Mesenchymal stem cell (in vitro differentiated cells and primary cell): ENCODE results near the gene KCTD19.
"Not testable (repeated sequence)": the region's sequence is repeated elsewhere in the genome, so short reads cannot be mapped to it uniquely, and the experiment has no call there.

Experiments used
- DNase-seq: peaks from one replicate; pipeline ENCODE4 v3.0.0-alpha.2; 2013
- H2AFZ ChIP-seq: one replicate; pipeline ENCODE4 v1.6.1; 2013; ENCODE audit warnings: low read depth, mild to moderate bottlenecking, control low read depth, inconsistent platforms, low read length, moderate library complexity
- H2AK5ac ChIP-seq: 2 replicates; pipeline ENCODE4 v1.6.1; 2013; ENCODE audit warnings: low read length, moderate library complexity, mild to moderate bottlenecking, inconsistent platforms; ENCODE audit not compliant: severe bottlenecking
- H2BK120ac ChIP-seq: one replicate; pipeline ENCODE4 v1.6.1; 2013; ENCODE audit warnings: low read depth, mild to moderate bottlenecking, inconsistent platforms, low read length, moderate library complexity
- H2BK12ac ChIP-seq, 2 experiments: one replicate each; pipeline ENCODE4 v1.6.1; 2013; ENCODE audit warnings: inconsistent platforms in 2 of 2, low read length in 2 of 2, mild to moderate bottlenecking in 2 of 2, moderate library complexity in 2 of 2, control low read depth in 1 of 2
- H2BK15ac ChIP-seq: one replicate; pipeline ENCODE4 v1.6.1; 2013; ENCODE audit warnings: mild to moderate bottlenecking, low read depth, inconsistent platforms; ENCODE audit not compliant: poor library complexity, severe bottlenecking
- H2BK5ac ChIP-seq: 2 replicates; pipeline ENCODE4 v1.6.1; 2013; ENCODE audit warnings: low read depth, mild to moderate bottlenecking, low read length, control low read depth, inconsistent platforms; ENCODE audit not compliant: poor library complexity, severe bottlenecking
- H3K14ac ChIP-seq, 2 experiments: one replicate each; pipeline ENCODE4 v1.6.1; 2013; ENCODE audit warnings: inconsistent platforms in 2 of 2, low read length in 2 of 2, control low read depth in 1 of 2, mild to moderate bottlenecking in 1 of 2, moderate library complexity in 1 of 2
- H3K18ac ChIP-seq, 2 experiments: one replicate each; pipeline ENCODE4 v1.6.1; 2013; ENCODE audit warnings: inconsistent platforms in 2 of 2, low read length in 2 of 2, control low read depth in 1 of 2, low read depth in 1 of 2, mild to moderate bottlenecking in 1 of 2
- H3K23ac ChIP-seq, 2 experiments: one replicate each; pipeline ENCODE4 v1.6.1; 2013; ENCODE audit warnings: inconsistent platforms in 2 of 2, low read length in 2 of 2, mild to moderate bottlenecking in 2 of 2, moderate library complexity in 2 of 2, control low read depth in 1 of 2
- H3K27ac ChIP-seq: 2 replicates; pipeline ENCODE4 v1.5.1; 2013; ENCODE audit warnings: mild to moderate bottlenecking, moderate library complexity, low read length, control low read depth, inconsistent platforms; ENCODE audit not compliant: poor library complexity, severe bottlenecking
- H3K27me3 ChIP-seq, 2 experiments: 2 replicates each; pipeline versions ENCODE4 v1.6.1 to v1.7.0; 2013; ENCODE audit warnings: low read length in 2 of 2, mild to moderate bottlenecking in 2 of 2, moderate library complexity in 2 of 2, control low read depth in 1 of 2, inconsistent platforms in 1 of 2; ENCODE audit not compliant: control insufficient read depth in 1 of 2, insufficient read depth in 1 of 2
- H3K36me3 ChIP-seq, 2 experiments: 2 replicates each; pipeline versions ENCODE4 v1.6.1 to v1.7.0; 2013; ENCODE audit warnings: low read length in 2 of 2, control low read depth in 1 of 2, inconsistent platforms in 1 of 2, low read depth in 1 of 2, mild to moderate bottlenecking in 1 of 2; ENCODE audit not compliant: insufficient read depth in 2 of 2, control insufficient read depth in 1 of 2
- H3K4ac ChIP-seq, 2 experiments: one replicate each; pipeline ENCODE4 v1.6.1; 2013; ENCODE audit warnings: inconsistent platforms in 2 of 2, low read length in 2 of 2, mild to moderate bottlenecking in 2 of 2, moderate library complexity in 2 of 2, control low read depth in 1 of 2, low read depth in 1 of 2
- H3K4me1 ChIP-seq: 2 replicates; pipeline ENCODE4 v1.6.1; 2013; ENCODE audit warnings: low read depth, low read length, control low read depth; ENCODE audit not compliant: control insufficient read depth, insufficient read depth
- H3K4me2 ChIP-seq: 2 replicates; pipeline ENCODE4 v1.6.1; 2013; ENCODE audit warnings: low read length, mild to moderate bottlenecking, inconsistent platforms; ENCODE audit not compliant: poor library complexity, severe bottlenecking
- H3K4me3 ChIP-seq, 2 experiments: 2 replicates each; pipeline versions ENCODE4 v1.5.1 to v1.7.0; 2013; ENCODE audit warnings: low read length in 2 of 2, mild to moderate bottlenecking in 2 of 2, control low read depth in 1 of 2, low read depth in 1 of 2; ENCODE audit not compliant: insufficient read depth in 1 of 2
- H3K79me1 ChIP-seq: replicated peaks from 2 replicates; pipeline ENCODE4 v1.6.1; 2013; ENCODE audit warnings: mild to moderate bottlenecking, control low read depth, low read length, inconsistent platforms; ENCODE audit not compliant: poor library complexity, severe bottlenecking
- H3K9ac ChIP-seq: 2 replicates; pipeline ENCODE4 v1.7.0; 2013; ENCODE audit warnings: mild to moderate bottlenecking, low read length, moderate library complexity
- H3K9me3 ChIP-seq: 2 replicates; pipeline ENCODE4 v1.7.0; 2013; ENCODE audit warnings: mild to moderate bottlenecking, low read length; ENCODE audit not compliant: control insufficient read depth
- H4K8ac ChIP-seq: one replicate; pipeline ENCODE4 v1.6.1; 2013; ENCODE audit warnings: inconsistent platforms, mild to moderate bottlenecking, low read length, moderate library complexity
- H4K91ac ChIP-seq: one replicate; pipeline ENCODE4 v1.6.1; 2013; ENCODE audit warnings: mild to moderate bottlenecking, low read length, inconsistent platforms
- WGBS: methylation state at CpG from one replicate; pipeline ENCODE4 v1.1.7; 2013; ENCODE audit warnings: mixed read lengths; 5-methylcytosine and 5-hydroxymethylcytosine counted together

KCTD19 gene

DNA sequence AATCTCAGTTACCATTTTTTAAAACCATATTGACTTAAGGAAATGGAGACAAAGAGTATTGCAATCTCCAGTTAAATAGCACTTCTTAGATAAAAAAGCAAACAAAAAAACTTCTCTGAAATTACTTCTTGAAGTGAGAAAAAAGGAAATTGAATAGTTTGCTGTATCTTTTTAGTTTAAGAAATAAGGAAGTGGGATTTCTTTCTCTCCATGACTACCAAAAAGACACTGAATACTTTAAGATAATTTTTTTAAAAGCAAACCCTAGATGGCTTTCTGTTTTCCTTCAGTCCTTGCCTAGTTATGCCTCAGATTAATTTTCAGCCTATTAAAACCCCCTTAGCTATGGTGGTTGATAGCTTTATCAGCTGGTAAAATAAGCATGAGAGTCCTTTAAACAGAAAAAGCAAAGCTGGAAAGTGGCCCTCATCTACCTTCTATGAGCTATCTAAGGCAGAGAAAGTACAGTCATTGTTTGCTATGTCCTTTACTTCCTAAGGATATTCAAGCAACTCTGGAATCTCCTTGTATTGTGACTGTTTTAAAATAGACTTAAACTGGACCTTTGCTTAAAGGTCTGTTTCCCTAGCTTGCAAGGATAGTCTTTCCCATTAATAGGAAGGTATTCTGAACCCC, 38.2 kb upstream of the KCTD19 start:
- H3K9me3 ChIP-seq, result no peaks in the 10 kb centered on the region
- no peak overlapping the region for H4K8ac ChIP-seq
- H3K4me2 ChIP-seq, result no peak overlapping the region
- H3K23ac ChIP-seq, result no peak overlapping the region
- H2AK5ac ChIP-seq, result no peak overlapping the region
- peaks cover 33 to 57% of the 10 kb centered on the region in 2 experiments for H3K27me3 ChIP-seq
- H2BK120ac ChIP-seq, result no peak overlapping the region
- H3K14ac ChIP-seq, result no peak overlapping the region
- no peak overlapping the region for H4K91ac ChIP-seq
- H3K4me3 ChIP-seq, result no peak overlapping the region
- no peaks in the 10 kb centered on the region for H3K79me1 ChIP-seq
- H3K27ac ChIP-seq, result no peak overlapping the region
- H3K36me3 ChIP-seq, result no peaks in the 10 kb centered on the region
- no peak overlapping the region for H2AFZ ChIP-seq
- no peak overlapping the region for H2BK5ac ChIP-seq
- no peak overlapping the region for H2BK15ac ChIP-seq
- DNase-seq, result no peak
- H2BK12ac ChIP-seq, result no peak overlapping the region
- no peak overlapping the region for H3K9ac ChIP-seq
- H3K4ac ChIP-seq, result no peak overlapping the region
- H3K18ac ChIP-seq, result no peak overlapping the region
- no peaks in the 10 kb centered on the region for H3K4me1 ChIP-seq

- H3K18ac ChIP-seq, result no peak overlapping the region
- H3K36me3 ChIP-seq, result no peaks in the 10 kb centered on the region
- H3K4me3 ChIP-seq, result no peak overlapping the region
Observed at GRCh38 chr16:67361038-67361437, 34.5 kb upstream of the KCTD19 start.

DNA sequence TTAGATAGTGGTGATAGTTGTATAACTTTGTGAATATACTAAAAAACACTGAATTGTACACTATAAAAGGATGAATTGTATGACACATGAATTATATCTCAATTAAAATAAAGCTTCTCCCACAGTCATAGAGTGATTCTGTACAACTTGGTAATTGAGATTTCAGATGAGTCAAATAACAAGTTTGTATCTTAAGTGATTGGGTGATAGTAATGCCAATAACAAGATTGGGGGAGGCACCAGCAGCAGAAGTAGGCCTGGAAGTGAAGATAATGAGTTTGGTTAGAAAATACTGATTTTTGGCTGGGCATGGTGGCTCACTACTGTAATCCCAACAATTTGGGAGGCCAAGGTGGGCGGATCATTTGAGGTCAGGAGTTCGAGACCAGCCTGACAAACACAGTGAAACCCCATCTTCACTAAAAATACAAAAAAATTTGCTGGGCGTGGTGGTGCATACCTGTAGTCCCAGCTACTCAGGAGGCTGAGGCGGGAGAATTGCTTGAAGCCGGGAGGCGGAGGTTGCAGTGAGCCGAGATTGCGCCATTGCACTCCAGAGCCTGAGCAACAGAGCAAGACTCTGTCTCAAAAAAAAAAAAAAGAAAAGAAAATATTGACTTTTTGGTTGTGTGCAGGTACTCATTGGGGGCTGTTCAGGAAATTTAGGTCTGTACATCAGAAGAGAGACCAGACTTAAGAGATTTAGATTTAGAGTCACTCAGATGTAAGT, 33.2 kb upstream of the KCTD19 start:
- H3K9ac ChIP-seq, H3K4me1 ChIP-seq, H3K36me3 ChIP-seq, H2BK5ac ChIP-seq, H3K4me2 ChIP-seq, H3K18ac ChIP-seq, H3K9me3 ChIP-seq, H3K23ac ChIP-seq, H2BK120ac ChIP-seq, H3K4ac ChIP-seq, H2BK15ac ChIP-seq, H3K27ac ChIP-seq, H2BK12ac ChIP-seq, H3K79me1 ChIP-seq, H2AK5ac ChIP-seq, H3K14ac ChIP-seq, DNase-seq, H3K4me3 ChIP-seq, H4K91ac ChIP-seq, H4K8ac ChIP-seq, H2AFZ ChIP-seq: not testable (repeated sequence)
- 90% methylated on average over 8 of the region's 8 CpGs for WGBS
- H3K27me3 ChIP-seq, result peaks cover 12 to 46% of the 10 kb centered on the region in 2 experiments

More at GRCh38 chr16:67361038-67361437, 34.5 kb upstream of the KCTD19 start:
- Histone ChIP-seq H4K8ac (no peak overlapping the region), H3K9ac (no peak overlapping the region), H3K9me3 (no peaks in the 10 kb centered on the region), H3K27ac (no peak overlapping the region), H2BK15ac (no peak overlapping the region), H2BK12ac (no peak overlapping the region), H3K14ac (no peak overlapping the region), H2AFZ (no peak overlapping the region), H2BK5ac (no peak overlapping the region), H3K23ac (no peak overlapping the region), H2BK120ac (no peak overlapping the region), H3K4me1 (no peaks in the 10 kb centered on the region), H3K4ac (no peak overlapping the region), H4K91ac (no peak overlapping the region), H3K27me3 (peaks cover 10 to 46% of the 10 kb centered on the region in 2 experiments), H2AK5ac (no peak overlapping the region), H3K4me2 (no peak overlapping the region), H3K79me1 (no peaks in the 10 kb centered on the region)
- no peak for DNase-seq
- WGBS, result 78% methylated on average over 3 of the region's 3 CpGs

DNA sequence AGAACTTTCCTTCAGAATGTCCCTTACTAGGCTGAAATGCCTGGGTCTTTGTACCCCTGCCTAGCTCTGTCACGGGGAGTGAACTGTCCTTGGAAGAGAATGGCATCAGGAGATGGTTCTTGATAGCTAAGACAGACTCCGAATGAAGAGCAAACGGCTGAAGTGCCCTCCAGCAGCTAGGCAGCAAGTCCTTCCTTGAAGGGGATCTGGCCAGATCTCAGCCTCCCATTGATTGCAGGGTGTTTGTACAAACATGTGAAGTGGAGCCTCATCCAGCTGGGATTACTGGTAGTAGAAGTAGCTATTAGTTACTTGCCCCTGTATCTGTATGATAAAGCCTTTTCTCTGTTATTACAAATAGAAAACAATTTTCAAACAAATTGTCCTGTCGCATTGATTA, 31.0 kb upstream of the KCTD19 start:
- Histone ChIP-seq H4K91ac (no peak overlapping the region), H3K36me3 (no peaks in the 10 kb centered on the region), H3K9me3 (peaks cover 5% of the 10 kb centered on the region), H3K27ac (no peak overlapping the region), H3K4ac (no peak overlapping the region), H2BK120ac (no peak overlapping the region), H3K23ac (no peak overlapping the region), H3K4me2 (no peak overlapping the region), H3K14ac (peak overlapping the region in 1 of 2 experiments; percentile 55), H3K79me1 (no peaks in the 10 kb centered on the region), H2BK5ac (no peak overlapping the region), H3K4me3 (no peak overlapping the region), H2AFZ (no peak overlapping the region), H4K8ac (no peak overlapping the region), H3K18ac (no peak overlapping the region), H3K4me1 (no peaks in the 10 kb centered on the region), H3K9ac (no peak overlapping the region), H3K27me3 (peaks cover 8 to 43% of the 10 kb centered on the region in 2 experiments), H2AK5ac (no peak overlapping the region), H2BK12ac (no peak overlapping the region), H2BK15ac (no peak overlapping the region)
- WGBS, result 31% methylated on average over 3 of the region's 4 CpGs
- DNase-seq, result no peak
